ENCODE data around the gene NUP35. TPM values are rescaled to one million over a fixed set of nuclear protein-coding genes. Genes with fewer than 3 reads are reported as not detected.

Gene NUP35
- total and polyA plus RNA-seq, 2 of the 8 experiments (the other 6 are each of a cell fraction or from before 2014, with no cell fraction given) = 30.7 to 48.7 TPM

GRCh38 chr2:183089192-183089851, 34.9 kb upstream of the NUP35 start:
- Histone ChIP-seq H4K5ac (ENCODE audit: insufficient read length, low read depth, low read length) (no peak overlapping the region), H3K23me2 (ENCODE audit: low read depth, low read length) (no peaks in the 10 kb centered on the region; the same call in 1 of the 2 replicates), H3K27me3 (replicated peaks in 1 of 4; ENCODE audit: control insufficient read depth in 3 of 4, extremely low read depth in 1 of 4, insufficient read depth in 3 of 4, low read length in 3 of 4) (no peaks in the 10 kb centered on the region), H3K79me1 (ENCODE audit: low read depth, low read length) (no peaks in the 10 kb centered on the region), H4K91ac (replicated peaks; ENCODE audit: insufficient read length, low read length) (no peak overlapping the region), H3K27ac (ENCODE audit: low read depth, low read length) (no peak overlapping the region), H3K4ac (replicated peaks; ENCODE audit: insufficient read length, low read depth, low read length) (no peak overlapping the region), H3K23ac (ENCODE audit: insufficient read length) (no peak overlapping the region), H3K4me2 (ENCODE audit: insufficient read depth in 1 of 2, low read depth in 2 of 2, low read length in 2 of 2) (no peak overlapping the region), H2BK20ac (ENCODE audit: low read length) (no peak overlapping the region), H2BK12ac (ENCODE audit: low read depth, low read length) (no peak overlapping the region), H2AFZ (ENCODE audit: low read length) (0 out of 2 replicates have a peak overlapping the region, but pooled peaks have one; percentile 55), H2BK5ac (ENCODE audit: low read depth, low read length) (no peak overlapping the region), H4K20me1 (replicated peaks in 1 of 2; ENCODE audit: control insufficient read depth in 1 of 2, insufficient read depth in 2 of 2, low read length in 2 of 2) (no peaks in the 10 kb centered on the region), H3K4me1 (replicated peaks in 1 of 4; ENCODE audit: control insufficient read depth in 3 of 4, insufficient read depth in 4 of 4, low read length in 3 of 4) (no peaks in the 10 kb centered on the region), H3K14ac (ENCODE audit: insufficient read length) (no peak overlapping the region), H3K79me2 (ENCODE audit: control insufficient read depth in 1 of 2, insufficient read depth in 2 of 2, low read length in 2 of 2) (no peaks in the 10 kb centered on the region), H4K8ac (ENCODE audit: extremely low read depth, insufficient read depth, low read length) (no peak overlapping the region), H3K36me3 (ENCODE audit: control insufficient read depth in 2 of 4, insufficient read depth in 4 of 4, low read length in 3 of 4) (no peaks in the 10 kb centered on the region), H3K18ac (ENCODE audit: extremely low read depth, low read length) (no peak overlapping the region), H3K9me3 (ENCODE audit: insufficient read depth in 2 of 2, low read depth in 1 of 2, low read length in 1 of 2) (no peaks in the 10 kb centered on the region), H3K9ac (replicated peaks in 1 of 4; ENCODE audit: extremely low read depth in 1 of 4, low read depth in 3 of 4, low read length in 3 of 4) (no peak overlapping the region), H3K4me3 (ENCODE audit: extremely low read depth in 1 of 4, insufficient read depth in 2 of 4, low read depth in 3 of 4, low read length in 4 of 4) (no peak overlapping the region), H2BK120ac (replicated peaks; ENCODE audit: low read depth, low read length) (no peak overlapping the region), H2AK5ac (ENCODE audit: low read depth, low read length) (no peak overlapping the region), H2BK15ac (ENCODE audit: low read length) (no peak overlapping the region), H3K56ac (replicated peaks; ENCODE audit: insufficient read length, low read depth, low read length) (no peak overlapping the region)
- 86% methylated on average over 6 of the region's 6 CpGs; no CpG with 5 or more reads in 1 of the 2 experiments for whole genome bisulfite sequencing, 2 experiments (ENCODE audit: extremely low coverage in 1 of 2, insufficient coverage in 1 of 2, insufficient read length in 1 of 2, insufficient replicate concordance in 2 of 2, low coverage in 1 of 2, low lambda C conversion rate in 2 of 2, missing lambda C conversion rate in 1 of 2)
- DNase-seq (ENCODE audit: low read depth in 1 of 2, low spot score in 2 of 2) (no peak), FAIRE-seq (no peak)
- ChIA-PET CTCF (ENCODE audit: partially characterized antibody) (interaction anchor here (0.9 to 1.2 kb wide), 3 partner anchors 10 to 422 kb away, joined by 3 to 8 read pairs (median 4); partner anchors contain the start of gene DUSP19), POLR2A (ENCODE audit: partially characterized antibody) (interaction anchor here (1.0 to 1.9 kb wide), 3 partner anchors 10 to 56 kb away, joined by 3 to 7 read pairs (median 3); partner anchors contain the start of gene DUSP19)
- TF ChIP-seq ATF2 (IDR thresholded peaks at IDR 0.05; ENCODE audit: low read length) = no peak
- TF ChIP-seq SRF (IDR thresholded peaks at IDR 0.05; ENCODE audit: low read depth, low read length) = no peak
- no peak for TF ChIP-seq MAX (IDR thresholded peaks at IDR 0.05)
- TF ChIP-seq EZH2 (IDR thresholded peaks at IDR 0.05; ENCODE audit: low read depth, low read length, severe bottlenecking) = no peak
- no peak for TF ChIP-seq CREB1 (IDR thresholded peaks at IDR 0.05)
- TF ChIP-seq TEAD4 (IDR thresholded peaks at IDR 0.05; ENCODE audit: low read depth, low read length) = no peak
- no peak for TF ChIP-seq SAP30 (IDR thresholded peaks at IDR 0.05; ENCODE audit: insufficient read depth, insufficient replicate concordance, low read length)
- TF ChIP-seq SUZ12 (IDR thresholded peaks at IDR 0.05; ENCODE audit: low read length) = no peak
- no peak for TF ChIP-seq HDAC2 (IDR thresholded peaks at IDR 0.05; ENCODE audit: borderline replicate concordance in 1 of 2, low read depth in 2 of 2, low read length in 2 of 2)

Data from H1 (cell line).